ENCODE results near the gene CNFN.

CNFN gene

GRCh38 chr19:42389899-42390298 is at the start of gene CNFN:
CNFN (minus strand) TSS chr19:42390297; CDS start chr19:42389037, 1,260 bp downstream.
- DNase-seq (ENCODE audit: insufficient read length, low spot score), result no peak
- no peak for FAIRE-seq

GRCh38 chr19:42436006-42436405 is 45.9 kb upstream of the CNFN start:
- no peak for FAIRE-seq

GRCh38 chr19:42435316-42435715 is 45.2 kb upstream of the CNFN start:
- DNase-seq (ENCODE audit: insufficient read length, low spot score) (no peak), FAIRE-seq (no peak)

More at GRCh38 chr19:42436006-42436405, 45.9 kb upstream of the CNFN start:
- no peak for DNase-seq (ENCODE audit: insufficient read length, low spot score)

GRCh38 chr19:42433503-42434260 is 43.6 kb upstream of the CNFN start:
- FAIRE-seq, result peak; percentile 62
- peak; percentile 70 for DNase-seq (ENCODE audit: insufficient read length, low spot score)

- DNase-seq (ENCODE audit: insufficient read length, low spot score) (no peak), FAIRE-seq (no peak)
Observed at GRCh38 chr19:42431486-42431885, 41.4 kb upstream of the CNFN start.

GRCh38 chr19:42428676-42429075 is 38.6 kb upstream of the CNFN start:
- FAIRE-seq (no peak), DNase-seq (ENCODE audit: insufficient read length, low spot score) (no peak)

- DNase-seq (ENCODE audit: insufficient read length, low spot score), result no peak
- FAIRE-seq, result no peak
Observed at GRCh38 chr19:42427313-42427712, 37.2 kb upstream of the CNFN start, which contains the start of gene LIPE. LIPE (minus strand) TSS chr19:42427388; CDS start chr19:42427149, 239 bp downstream.

- no peak for DNase-seq (ENCODE audit: insufficient read length, low spot score)
- no peak for FAIRE-seq
Observed at GRCh38 chr19:42426643-42427042, 36.5 kb upstream of the CNFN start.

GRCh38 chr19:42424712-42425131 is 34.6 kb upstream of the CNFN start:
- FAIRE-seq (no peak), DNase-seq (ENCODE audit: insufficient read length, low spot score) (no peak)

- DNase-seq (ENCODE audit: insufficient read length, low spot score) (no peak), FAIRE-seq (no peak)
Observed at GRCh38 chr19:42424345-42424707, 34.2 kb upstream of the CNFN start.

- peak; percentile 96 for DNase-seq (ENCODE audit: insufficient read length, low spot score)
- FAIRE-seq, result peak; percentile 51
Observed at GRCh38 chr19:42423462-42424344, 33.6 kb upstream of the CNFN start.

- peak; percentile 42 for DNase-seq (ENCODE audit: insufficient read length, low spot score)
- no peak for FAIRE-seq
Observed at GRCh38 chr19:42422901-42423461, 32.9 kb upstream of the CNFN start.

GRCh38 chr19:42422092-42422900 is 32.2 kb upstream of the CNFN start:
- DNase-seq (ENCODE audit: insufficient read length, low spot score) (no peak), FAIRE-seq (no peak)

GRCh38 chr19:42421591-42422031 is 31.5 kb upstream of the CNFN start:
- DNase-seq (ENCODE audit: insufficient read length, low spot score) (no peak), FAIRE-seq (no peak)

GRCh38 chr19:42421101-42421500 is 31.0 kb upstream of the CNFN start:
- no peak for DNase-seq (ENCODE audit: insufficient read length, low spot score)
- FAIRE-seq, result no peak

- peak; percentile 41 for DNase-seq (ENCODE audit: insufficient read length, low spot score)
Observed at GRCh38 chr19:42420055-42420544, 30.0 kb upstream of the CNFN start.

GRCh38 chr19:42419309-42419708 is 29.2 kb upstream of the CNFN start:
- FAIRE-seq, result no peak

More at GRCh38 chr19:42420055-42420544, 30.0 kb upstream of the CNFN start:
- FAIRE-seq, result peak; percentile 42

GRCh38 chr19:42412661-42413076 is 22.6 kb upstream of the CNFN start:
- FAIRE-seq, result no peak

More at GRCh38 chr19:42419309-42419708, 29.2 kb upstream of the CNFN start:
- DNase-seq (ENCODE audit: insufficient read length, low spot score), result no peak

GRCh38 chr19:42412227-42412626 is 22.1 kb upstream of the CNFN start:
- FAIRE-seq (peak; percentile 23), DNase-seq (ENCODE audit: insufficient read length, low spot score) (peak; percentile 46)

More at GRCh38 chr19:42412661-42413076, 22.6 kb upstream of the CNFN start:
- no peak for DNase-seq (ENCODE audit: insufficient read length, low spot score)

GRCh38 chr19:42411581-42412178 is 21.6 kb upstream of the CNFN start:
- FAIRE-seq, result no peak

More at GRCh38 chr19:42411581-42412178, 21.6 kb upstream of the CNFN start:
- no peak for DNase-seq (ENCODE audit: insufficient read length, low spot score)

Measured in HTR-8/SVneo (cell line).